ENCODE measurements around the gene GCLC. TPM values are rescaled to one million over a fixed set of nuclear protein-coding genes. Genes with fewer than 3 reads are reported as not detected.
"Not testable (repeated sequence)": the region's sequence is repeated elsewhere in the genome, so short reads cannot be mapped to it uniquely, and the experiment has no call there.

The GCLC gene
- total RNA-seq, 1 donor from 2014 or later: 63.1 TPM

GRCh38 chr6:53565886-53566285 lies 21.0 kb upstream of the GCLC start:
- Histone ChIP-seq H3K27me3 (no peaks in the 10 kb centered on the region), H3K9me3 (no peaks in the 10 kb centered on the region), H3K36me3 (no peaks in the 10 kb centered on the region), H3K27ac (no peak overlapping the region), H3K4me3 (no peak overlapping the region), H3K4me1 (no peaks in the 10 kb centered on the region)
- intact Hi-C loops (cut with DNase I): no loop called here
- no peak for DNase-seq (ENCODE audit: extremely low spot score in 2 of 2)
- TF ChIP-seq POLR2AphosphoS5 (IDR thresholded peaks at IDR 0.05; ENCODE audit: insufficient read depth in 1 of 2, low read depth in 1 of 2) (no peak), CTCF (IDR thresholded peaks at IDR 0.05) (no peak), POLR2A (IDR thresholded peaks at IDR 0.05) (no peak)

GRCh38 chr6:53564401-53565065 lies 19.6 kb upstream of the GCLC start:
- Histone ChIP-seq H3K4me1 (no peaks in the 10 kb centered on the region), H3K27ac (no peak overlapping the region), H3K9me3 (no peaks in the 10 kb centered on the region), H3K4me3 (no peak overlapping the region), H3K36me3 (no peaks in the 10 kb centered on the region), H3K27me3 (no peaks in the 10 kb centered on the region)
- intact Hi-C loops (cut with DNase I): no loop called here
- TF ChIP-seq POLR2AphosphoS5 (IDR thresholded peaks at IDR 0.05; ENCODE audit: insufficient read depth in 1 of 2, low read depth in 1 of 2): no peak
- no peak for TF ChIP-seq CTCF (IDR thresholded peaks at IDR 0.05)
- no peak for TF ChIP-seq POLR2A (IDR thresholded peaks at IDR 0.05)
- DNase-seq (ENCODE audit: extremely low spot score in 2 of 2): no peak

GRCh38 chr6:53556986-53557715 lies 12.2 kb upstream of the GCLC start:
- Histone ChIP-seq H3K4me1 (no peaks in the 10 kb centered on the region), H3K4me3 (no peak overlapping the region), H3K27me3 (no peaks in the 10 kb centered on the region), H3K27ac (no peak overlapping the region), H3K36me3 (no peaks in the 10 kb centered on the region), H3K9me3 (no peaks in the 10 kb centered on the region)
- no peak for DNase-seq (ENCODE audit: extremely low spot score in 2 of 2)
- no peak for TF ChIP-seq POLR2AphosphoS5 (IDR thresholded peaks at IDR 0.05; ENCODE audit: insufficient read depth in 1 of 2, low read depth in 1 of 2)
- no peak for TF ChIP-seq POLR2A (IDR thresholded peaks at IDR 0.05)
- no peak for TF ChIP-seq CTCF (IDR thresholded peaks at IDR 0.05)
- intact Hi-C loops (cut with DNase I): no loop called here

GRCh38 chr6:53553600-53553999 lies 8.7 kb upstream of the GCLC start:
- H3K36me3 ChIP-seq; H3K27me3 ChIP-seq; intact Hi-C loops (cut with DNase I); DNase-seq (ENCODE audit: extremely low spot score in 2 of 2); H3K9me3 ChIP-seq; H3K4me3 ChIP-seq; H3K4me1 ChIP-seq; H3K27ac ChIP-seq: not testable (repeated sequence)

GRCh38 chr6:53551681-53552080 lies 6.8 kb upstream of the GCLC start:
- H3K4me3 ChIP-seq; H3K36me3 ChIP-seq; H3K9me3 ChIP-seq; intact Hi-C loops (cut with DNase I); DNase-seq (ENCODE audit: extremely low spot score in 2 of 2); H3K27ac ChIP-seq; H3K27me3 ChIP-seq: not testable (repeated sequence)
- H3K4me1 ChIP-seq: peaks cover 13% of the 10 kb centered on the region

GRCh38 chr6:53547811-53548496 lies 3.1 kb upstream of the GCLC start:
- H3K27me3 ChIP-seq: no peaks in the 10 kb centered on the region
- H3K4me3 ChIP-seq: peak overlapping the region; percentile 53 to 64
- H3K27ac ChIP-seq: peak overlapping the region; percentile 88
- peak in 1 of 2 donors; percentile 99 for DNase-seq (ENCODE audit: extremely low spot score in 2 of 2)
- peaks cover 31% of the 10 kb centered on the region for H3K4me1 ChIP-seq
- intact Hi-C loops (cut with DNase I): loop anchor here (10.0 kb wide), 1 partner anchor 107 kb away; no protein-coding TSS in a partner anchor
- no peaks in the 10 kb centered on the region for H3K36me3 ChIP-seq
- TF ChIP-seq POLR2AphosphoS5 (IDR thresholded peaks at IDR 0.05; ENCODE audit: insufficient read depth in 1 of 2, low read depth in 1 of 2) (peak; percentile 77 to 87), POLR2A (IDR thresholded peaks at IDR 0.05) (peak in 1 of 2 donors; percentile 80), CTCF (IDR thresholded peaks at IDR 0.05) (peak in 2 of 3 experiments; percentile 28 to 49)
- no peaks in the 10 kb centered on the region for H3K9me3 ChIP-seq
